Hepatocyte (in vitro differentiated cells): ENCODE measurements around the gene TMPRSS4.

Experiments used
- EZH2phosphoT487 ChIP-seq: fragments of 200-600 bp; sonication (generic); IDR thresholded peaks from one replicate; pipeline ENCODE4 v1.6.1; 2018; ENCODE audit warnings: antibody characterized with exemption, mild to moderate bottlenecking, low read depth, moderate library complexity; ENCODE audit not compliant: unreplicated experiment, severe bottlenecking
- TF ChIP-seq, protein P1 (sequence below): fragments of 200-600 bp; sonication (generic); IDR thresholded peaks from 2 replicates; pipeline ENCODE4 v1.5.1; 2016; ENCODE audit warnings: antibody characterized with exemption, mild to moderate bottlenecking; ENCODE audit not compliant: poor library complexity

DNA sequence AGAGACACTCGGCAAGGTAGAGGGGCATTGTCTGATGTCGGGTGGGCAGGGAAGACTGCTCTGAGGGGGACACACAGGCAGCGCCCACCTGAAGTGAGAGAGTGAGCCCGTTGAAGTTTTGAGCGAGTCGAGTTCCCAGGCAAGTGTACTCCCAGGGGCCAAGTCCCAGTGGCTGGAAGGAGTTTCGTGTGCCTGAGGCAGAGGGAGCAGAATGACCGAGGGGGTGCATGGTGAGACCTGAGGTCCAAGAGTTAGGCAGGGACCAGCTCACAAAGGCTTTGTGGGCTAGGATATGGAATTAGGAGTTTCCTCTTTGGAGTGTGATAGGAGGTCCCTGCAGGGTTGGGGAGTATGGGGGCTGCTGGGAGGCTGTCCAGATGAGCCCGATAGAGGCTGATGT, 93.4 kb downstream of the TMPRSS4 start:
- TF ChIP-seq, protein P1, sequence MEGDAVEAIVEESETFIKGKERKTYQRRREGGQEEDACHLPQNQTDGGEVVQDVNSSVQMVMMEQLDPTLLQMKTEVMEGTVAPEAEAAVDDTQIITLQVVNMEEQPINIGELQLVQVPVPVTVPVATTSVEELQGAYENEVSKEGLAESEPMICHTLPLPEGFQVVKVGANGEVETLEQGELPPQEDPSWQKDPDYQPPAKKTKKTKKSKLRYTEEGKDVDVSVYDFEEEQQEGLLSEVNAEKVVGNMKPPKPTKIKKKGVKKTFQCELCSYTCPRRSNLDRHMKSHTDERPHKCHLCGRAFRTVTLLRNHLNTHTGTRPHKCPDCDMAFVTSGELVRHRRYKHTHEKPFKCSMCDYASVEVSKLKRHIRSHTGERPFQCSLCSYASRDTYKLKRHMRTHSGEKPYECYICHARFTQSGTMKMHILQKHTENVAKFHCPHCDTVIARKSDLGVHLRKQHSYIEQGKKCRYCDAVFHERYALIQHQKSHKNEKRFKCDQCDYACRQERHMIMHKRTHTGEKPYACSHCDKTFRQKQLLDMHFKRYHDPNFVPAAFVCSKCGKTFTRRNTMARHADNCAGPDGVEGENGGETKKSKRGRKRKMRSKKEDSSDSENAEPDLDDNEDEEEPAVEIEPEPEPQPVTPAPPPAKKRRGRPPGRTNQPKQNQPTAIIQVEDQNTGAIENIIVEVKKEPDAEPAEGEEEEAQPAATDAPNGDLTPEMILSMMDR, result no peak
- no peak for TF ChIP-seq EZH2phosphoT487
